Breast epithelium (tissue), 4 donors: ENCODE data around the gene NKD2. TPM values are rescaled to one million over a fixed set of nuclear protein-coding genes. Genes with fewer than 3 reads are reported as not detected.

Experiments used
- DNase-seq, 2 donors: peaks; one replicate each; pipeline ENCODE4 v3.0.0-alpha.2; 2019; ENCODE audit warnings: low spot score in 2 of 2
- H3K27ac ChIP-seq, 2 donors: fragments of 200-600 bp; sonication (generic) in 1 of 2; one replicate each; pipeline ENCODE4 v1.5.1; 2016 to 2019; ENCODE audit warnings: mild to moderate bottlenecking in 1 of 2
- H3K27me3 ChIP-seq, 2 donors: fragments of 200-600 bp; sonication (generic) in 1 of 2; one replicate each; pipeline versions ENCODE4 v1.5.1 to v1.6.0; 2017 to 2019; ENCODE audit warnings: control low read depth in 1 of 2, mild to moderate bottlenecking in 1 of 2
- H3K36me3 ChIP-seq: fragments of 200-600 bp; one replicate; pipeline ENCODE4 v1.5.1; 2019
- H3K4me1 ChIP-seq, 2 donors: fragments of 200-600 bp; sonication (generic); one replicate each; pipeline ENCODE4 v1.5.1; 2016 to 2019; ENCODE audit warnings: control low read depth in 1 of 2
- H3K4me3 ChIP-seq, 3 donors: fragments of 200-600 bp; sonication (generic); 1 replicate in 2 of 3; 2 replicates in 1 of 3; pipeline ENCODE4 v1.5.1; 2016 to 2019; ENCODE audit warnings: mild to moderate bottlenecking in 3 of 3, moderate library complexity in 2 of 3
- H3K9me3 ChIP-seq, 2 donors: fragments of 200-600 bp; sonication (generic) in 1 of 2; one replicate each; pipeline ENCODE4 v1.5.1; 2016 to 2019; ENCODE audit warnings: control low read depth in 1 of 2
- POLR2A ChIP-seq: fragments of 450-650 bp; IDR thresholded peaks from one replicate; pipeline ENCODE4 v1.6.1; 2016; ENCODE audit warnings: antibody characterized with exemption, mild to moderate bottlenecking, moderate library complexity
- POLR2AphosphoS5 ChIP-seq, 3 donors: sonication (generic); formaldehyde crosslinking; IDR thresholded peaks; one replicate each; pipeline ENCODE4 v1.6.1; 2017; ENCODE audit warnings: antibody characterized with exemption in 3 of 3
- intact Hi-C: fragments of 100-400 bp; cut with DNase I; formaldehyde crosslinking; loops from one replicate; pipeline ENCODE4 v1.15.1; 2023; ENCODE audit warnings: low total_unique reads
- total RNA-seq, 3 donors: library from RNA; depleted of rRNA; stranded (reverse); fragments of >200 nt; gene quantifications; one replicate each; pipeline ENCODE4 v1.1.0, GENCODE V29; 2016
- TF ChIP-seq, protein P1 (sequence below), 3 donors: fragments of 450-650 bp; IDR thresholded peaks; one replicate each; pipeline ENCODE4 v1.5.1; 2016 to 2017; ENCODE audit warnings: antibody characterized with exemption in 3 of 3, mild to moderate bottlenecking in 3 of 3, moderate library complexity in 3 of 3

NKD2 gene
- total RNA-seq, 3 donors from 2014 or later, result 5.9 to 16.7 TPM; not detected in 1

DNA sequence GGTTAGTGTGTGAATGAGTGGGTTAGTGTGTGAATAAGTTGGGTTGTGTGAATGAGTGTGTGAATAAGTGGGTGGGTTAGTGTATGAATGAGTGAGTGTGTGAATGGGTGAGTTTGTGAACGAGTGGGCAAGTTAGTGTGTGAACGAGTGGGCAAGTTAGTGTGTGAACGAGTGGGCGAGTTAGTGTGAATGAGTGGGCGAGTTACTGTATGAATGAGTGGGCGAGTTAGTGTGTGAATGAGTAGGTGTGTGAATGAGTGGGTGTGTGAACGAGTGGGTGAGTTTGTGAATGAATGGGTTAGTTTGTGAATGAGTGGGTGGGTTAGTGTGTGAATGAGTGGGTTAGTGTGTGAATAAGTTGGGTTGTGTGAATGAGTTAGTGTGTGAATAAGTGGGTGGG lies 34.7 kb downstream of the NKD2 start:
- TF ChIP-seq POLR2A (no peak), POLR2AphosphoS5 (IDR thresholded peaks at IDR 0.05) (no peak)
- TF ChIP-seq, protein P1, sequence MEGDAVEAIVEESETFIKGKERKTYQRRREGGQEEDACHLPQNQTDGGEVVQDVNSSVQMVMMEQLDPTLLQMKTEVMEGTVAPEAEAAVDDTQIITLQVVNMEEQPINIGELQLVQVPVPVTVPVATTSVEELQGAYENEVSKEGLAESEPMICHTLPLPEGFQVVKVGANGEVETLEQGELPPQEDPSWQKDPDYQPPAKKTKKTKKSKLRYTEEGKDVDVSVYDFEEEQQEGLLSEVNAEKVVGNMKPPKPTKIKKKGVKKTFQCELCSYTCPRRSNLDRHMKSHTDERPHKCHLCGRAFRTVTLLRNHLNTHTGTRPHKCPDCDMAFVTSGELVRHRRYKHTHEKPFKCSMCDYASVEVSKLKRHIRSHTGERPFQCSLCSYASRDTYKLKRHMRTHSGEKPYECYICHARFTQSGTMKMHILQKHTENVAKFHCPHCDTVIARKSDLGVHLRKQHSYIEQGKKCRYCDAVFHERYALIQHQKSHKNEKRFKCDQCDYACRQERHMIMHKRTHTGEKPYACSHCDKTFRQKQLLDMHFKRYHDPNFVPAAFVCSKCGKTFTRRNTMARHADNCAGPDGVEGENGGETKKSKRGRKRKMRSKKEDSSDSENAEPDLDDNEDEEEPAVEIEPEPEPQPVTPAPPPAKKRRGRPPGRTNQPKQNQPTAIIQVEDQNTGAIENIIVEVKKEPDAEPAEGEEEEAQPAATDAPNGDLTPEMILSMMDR (IDR thresholded peaks at IDR 0.05), result no peak
- H3K9me3 ChIP-seq, result no peaks in the 10 kb centered on the region
- no peak for DNase-seq
- H3K27ac ChIP-seq, result no peak overlapping the region
- no peak overlapping the region for H3K4me3 ChIP-seq
- H3K4me1 ChIP-seq, result no peaks in the 10 kb centered on the region
- H3K36me3 ChIP-seq, result no peaks in the 10 kb centered on the region
- H3K27me3 ChIP-seq, result no peaks in the 10 kb centered on the region
- intact Hi-C loops, result no loop called here

- Histone ChIP-seq H3K27me3 (no peaks in the 10 kb centered on the region), H3K36me3 (no peaks in the 10 kb centered on the region), H3K9me3 (no peaks in the 10 kb centered on the region), H3K4me3 (no peak overlapping the region), H3K27ac (no peak overlapping the region), H3K4me1 (no peaks in the 10 kb centered on the region)
- TF ChIP-seq, protein P1 (IDR thresholded peaks at IDR 0.05), result no peak
- TF ChIP-seq POLR2AphosphoS5 (IDR thresholded peaks at IDR 0.05), result no peak
- no peak for TF ChIP-seq POLR2A
- DNase-seq, result no peak
- intact Hi-C loops, result no loop called here
These were observed 35.5 kb downstream of the NKD2 start for GRCh38 chr5:1044117-1044516.

DNA sequence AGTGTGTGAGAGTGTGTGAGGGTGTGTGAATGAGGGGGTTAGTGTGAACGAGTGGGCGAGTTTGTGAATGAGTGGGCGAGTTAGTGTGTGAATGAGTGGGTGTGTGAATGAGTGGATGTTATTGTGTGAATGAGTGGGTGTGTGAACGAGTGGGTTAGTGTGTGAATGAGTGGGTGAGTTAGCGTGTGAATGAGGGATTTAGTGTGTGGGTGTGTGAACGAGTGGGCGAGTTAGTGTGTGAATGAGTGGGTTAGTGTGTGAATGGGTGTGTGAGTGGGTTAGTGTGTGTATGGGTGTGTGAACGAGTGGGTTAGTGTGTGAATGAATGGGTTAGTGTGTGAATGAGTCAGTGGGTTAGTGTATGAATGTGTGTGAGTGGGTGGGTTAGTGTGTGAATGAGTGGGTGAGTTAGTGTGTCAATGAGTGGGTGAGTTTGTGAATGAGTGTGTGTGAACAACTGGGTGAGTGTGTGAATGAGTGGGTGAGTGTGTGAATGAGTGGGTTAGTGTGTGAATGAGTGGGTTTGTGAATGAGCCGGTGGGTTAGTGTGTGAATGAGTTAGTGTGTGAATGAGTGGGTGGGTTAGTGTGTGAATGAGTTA lies 37.5 kb downstream of the NKD2 start:
- Histone ChIP-seq H3K27ac (no peak overlapping the region), H3K4me1 (no peaks in the 10 kb centered on the region), H3K9me3 (no peaks in the 10 kb centered on the region), H3K4me3 (no peak overlapping the region), H3K36me3 (no peaks in the 10 kb centered on the region), H3K27me3 (no peaks in the 10 kb centered on the region)
- intact Hi-C loops, result no loop called here
- DNase-seq, result peak in 1 of 2 donors; percentile 7
- no peak for TF ChIP-seq POLR2A
- TF ChIP-seq POLR2AphosphoS5 (IDR thresholded peaks at IDR 0.05), result no peak
- TF ChIP-seq, protein P1 (IDR thresholded peaks at IDR 0.05), result no peak

GRCh38 chr5:1047332-1047965 lies 38.8 kb downstream of the NKD2 start:
- Histone ChIP-seq H3K4me1 (no peaks in the 10 kb centered on the region), H3K4me3 (no peak overlapping the region), H3K9me3 (no peaks in the 10 kb centered on the region), H3K36me3 (no peaks in the 10 kb centered on the region), H3K27me3 (no peaks in the 10 kb centered on the region), H3K27ac (no peak overlapping the region)
- intact Hi-C loops, result no loop called here
- DNase-seq, result peak in 1 of 2 donors; percentile 15
- TF ChIP-seq, protein P1 (IDR thresholded peaks at IDR 0.05), result no peak
- no peak for TF ChIP-seq POLR2A
- no peak for TF ChIP-seq POLR2AphosphoS5 (IDR thresholded peaks at IDR 0.05)

DNA sequence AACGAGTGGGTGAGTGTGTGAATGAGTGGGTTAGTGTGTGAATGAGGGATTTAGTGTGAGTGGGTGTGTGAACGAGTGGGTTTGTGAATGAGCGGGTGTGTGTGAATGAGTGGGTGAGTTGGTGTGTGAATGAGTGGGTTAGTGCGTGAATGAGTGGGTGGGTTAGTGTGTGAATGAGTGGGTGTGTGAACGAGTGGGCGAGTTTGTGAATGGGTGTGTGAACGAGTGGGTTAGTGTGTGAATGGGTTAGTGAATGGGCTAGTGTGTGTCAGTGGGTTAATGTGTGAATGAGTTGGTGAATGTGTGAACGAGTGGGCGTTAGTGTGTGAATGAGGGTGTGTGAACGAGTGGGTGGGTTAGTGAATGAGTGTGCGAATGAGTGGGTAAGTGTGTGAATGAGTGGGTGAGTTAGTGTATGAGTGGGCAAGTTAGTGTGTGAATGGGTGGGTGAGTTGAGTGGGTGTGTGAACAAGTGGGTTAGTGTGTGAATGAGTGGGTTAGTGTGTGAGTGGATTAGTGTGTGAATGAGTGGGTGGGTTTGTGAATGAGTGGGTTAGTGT lies 39.6 kb downstream of the NKD2 start:
- Histone ChIP-seq H3K9me3 (no peaks in the 10 kb centered on the region), H3K27me3 (no peaks in the 10 kb centered on the region), H3K36me3 (no peaks in the 10 kb centered on the region), H3K4me1 (no peaks in the 10 kb centered on the region), H3K4me3 (no peak overlapping the region), H3K27ac (no peak overlapping the region)
- intact Hi-C loops, result no loop called here
- DNase-seq, result no peak
- TF ChIP-seq, protein P1 (IDR thresholded peaks at IDR 0.05), result no peak
